GM12865 (cell line): ENCODE data around the gene SNCAIP.

Source experiments
- DNase-seq: peaks from one replicate; pipeline ENCODE4 v3.0.0; 2010; ENCODE audit warnings: low read depth
- H3K4me3 ChIP-seq: 2 replicates; pipeline ENCODE4 v1.5.1; 2011; ENCODE audit warnings: mild to moderate bottlenecking, low read depth, low read length, control low read depth
- CTCF ChIP-seq: IDR thresholded peaks from 2 replicates; pipeline ENCODE4 v1.5.1; 2011; ENCODE audit warnings: low read length, control low read depth, low read depth, inconsistent platforms; ENCODE audit not compliant: insufficient read depth; ENCODE audit errors: missing control alignments

The SNCAIP gene

GRCh38 chr5:122415801-122416120 lies 103.7 kb downstream of the SNCAIP start:
- TF ChIP-seq CTCF: no peak
- DNase-seq: no peak
- H3K4me3 ChIP-seq: no peak overlapping the region

GRCh38 chr5:122419142-122419894 lies 107.3 kb downstream of the SNCAIP start:
- DNase-seq: no peak
- TF ChIP-seq CTCF: no peak

GRCh38 chr5:122420091-122420490 lies 108.1 kb downstream of the SNCAIP start:
- no peak for TF ChIP-seq CTCF
- DNase-seq: no peak
- H3K4me3 ChIP-seq: no peak overlapping the region

More at GRCh38 chr5:122419142-122419894, 107.3 kb downstream of the SNCAIP start:
- no peak overlapping the region for H3K4me3 ChIP-seq

- no peak for TF ChIP-seq CTCF
- DNase-seq: no peak
- no peak overlapping the region for H3K4me3 ChIP-seq
These were observed 108.7 kb downstream of the SNCAIP start for GRCh38 chr5:122420537-122421236.

GRCh38 chr5:122421374-122422079 lies 109.5 kb downstream of the SNCAIP start:
- peak; percentile 80 for DNase-seq
- no peak for TF ChIP-seq CTCF

GRCh38 chr5:122423221-122423620 lies 111.2 kb downstream of the SNCAIP start:
- no peak for TF ChIP-seq CTCF
- no peak overlapping the region for H3K4me3 ChIP-seq
- DNase-seq: no peak

More at GRCh38 chr5:122421374-122422079, 109.5 kb downstream of the SNCAIP start:
- no peak overlapping the region for H3K4me3 ChIP-seq
